Ectodermal cell (in vitro differentiated cells): Measurements from ENCODE around the gene KLF17. TPM values are rescaled to one million over a fixed set of nuclear protein-coding genes. Genes with fewer than 3 reads are reported as not detected.

Experiments used
- H3K27ac ChIP-seq: 2 replicates; pipeline ENCODE4 v1.7.0; 2013; ENCODE audit warnings: mild to moderate bottlenecking, low read depth, low read length; ENCODE audit not compliant: insufficient read depth, poor library complexity, severe bottlenecking
- H3K27me3 ChIP-seq: 2 replicates; pipeline ENCODE4 v1.7.0; 2013; ENCODE audit warnings: mild to moderate bottlenecking, low read length; ENCODE audit not compliant: insufficient read depth, control insufficient read depth, poor library complexity, severe bottlenecking
- H3K36me3 ChIP-seq: one replicate; pipeline ENCODE4 v1.7.0; 2013; ENCODE audit warnings: low read length; ENCODE audit not compliant: control insufficient read depth, insufficient read depth
- H3K4me1 ChIP-seq: one replicate; pipeline ENCODE4 v1.7.0; 2013; ENCODE audit warnings: low read length; ENCODE audit not compliant: control insufficient read depth, insufficient read depth
- H3K4me3 ChIP-seq: 2 replicates; pipeline ENCODE4 v1.7.0; 2013; ENCODE audit warnings: low read depth, low read length, control low read depth; ENCODE audit not compliant: insufficient read depth
- H3K9me3 ChIP-seq: 2 replicates; pipeline ENCODE4 v1.7.0; 2013; ENCODE audit warnings: mild to moderate bottlenecking, low read length, moderate library complexity; ENCODE audit not compliant: control insufficient read depth
- WGBS, 2 experiments: methylation state at CpG; one replicate each; pipeline ENCODE4 v1.1.7; 2013; ENCODE audit warnings: missing lambda C conversion rate in 2 of 2; 5-methylcytosine and 5-hydroxymethylcytosine counted together
- polyA plus RNA-seq, 4 experiments: library from polyadenylated mRNA; stranded (reverse); fragments of 50-300 nt; gene quantifications; one replicate each; pipeline ENCODE4 v1.2.3, GENCODE V29; 2013

The KLF17 gene
- not detected for polyA plus RNA-seq (2013, experiment 1 of 4)
- not detected for polyA plus RNA-seq (2013, experiment 2 of 4)
- not detected for polyA plus RNA-seq (2013, experiment 3 of 4)
- not detected for polyA plus RNA-seq (2013, experiment 4 of 4)

- H3K36me3 ChIP-seq, result no peaks in the 10 kb centered on the region
- H3K4me1 ChIP-seq, result no peaks in the 10 kb centered on the region
- 97% methylated on average over 25 of the region's 25 CpGs for WGBS, 2 experiments
Measured at GRCh38 chr1:44118682-44119081, at the start of gene KLF17. Gene KLF17, plus strand, starts transcription at chr1:44118821. Its CDS starts 87 bp downstream, at chr1:44118908.

DNA sequence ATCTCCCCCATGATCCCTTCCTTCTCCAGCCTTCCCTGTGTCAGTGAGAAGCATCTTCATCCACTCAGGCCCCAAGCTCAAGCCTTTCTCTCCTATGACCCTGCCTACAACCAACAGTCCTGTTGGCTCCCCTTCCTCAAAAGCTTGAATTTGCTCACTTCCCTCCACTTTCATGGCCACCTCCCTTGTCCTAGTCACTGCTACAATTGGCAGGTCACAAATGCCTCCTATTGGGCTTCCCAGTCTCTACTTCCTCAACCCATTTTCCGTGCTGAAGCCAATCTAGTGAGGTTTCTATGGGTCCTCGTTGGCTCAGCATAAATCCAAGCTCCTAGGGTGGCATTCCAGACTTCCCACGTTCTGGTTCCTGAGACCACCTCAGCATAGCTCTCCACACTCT is 47.2 kb upstream of the KLF17 start:
- no peaks in the 10 kb centered on the region for H3K9me3 ChIP-seq
- H3K27ac ChIP-seq, result no peak overlapping the region
- H3K36me3 ChIP-seq, result no peaks in the 10 kb centered on the region
- no peak overlapping the region for H3K4me3 ChIP-seq
- peaks cover 8% of the 10 kb centered on the region for H3K27me3 ChIP-seq
- WGBS, 2 experiments, result 67 to 73% methylated on average over 3 of the region's 3 CpGs
- H3K4me1 ChIP-seq, result peaks cover 4% of the 10 kb centered on the region

More at GRCh38 chr1:44118682-44119081, at the start of gene KLF17:
- no peak within 1 kb of the TSS for H3K4me3 ChIP-seq
- no peaks in the 10 kb centered on the region for H3K27me3 ChIP-seq
- H3K27ac ChIP-seq, result no peak within 1 kb of the TSS
- no peaks in the 10 kb centered on the region for H3K9me3 ChIP-seq

- peaks cover 8% of the 10 kb centered on the region for H3K27me3 ChIP-seq
- no peak overlapping the region for H3K4me3 ChIP-seq
- H3K36me3 ChIP-seq, result no peaks in the 10 kb centered on the region
- peaks cover 4% of the 10 kb centered on the region for H3K4me1 ChIP-seq
- no peaks in the 10 kb centered on the region for H3K9me3 ChIP-seq
- H3K27ac ChIP-seq, result no peak overlapping the region
Measured at GRCh38 chr1:44072204-44072603, 46.4 kb upstream of the KLF17 start.

- 94 to 96% methylated on average over 2 of the region's 2 CpGs for WGBS, 2 experiments
- Histone ChIP-seq H3K4me3 (no peak overlapping the region), H3K9me3 (no peaks in the 10 kb centered on the region), H3K27me3 (peaks cover 8% of the 10 kb centered on the region), H3K4me1 (peaks cover 4% of the 10 kb centered on the region), H3K36me3 (no peaks in the 10 kb centered on the region), H3K27ac (no peak overlapping the region)
Measured at GRCh38 chr1:44072821-44073220, 45.8 kb upstream of the KLF17 start.

DNA sequence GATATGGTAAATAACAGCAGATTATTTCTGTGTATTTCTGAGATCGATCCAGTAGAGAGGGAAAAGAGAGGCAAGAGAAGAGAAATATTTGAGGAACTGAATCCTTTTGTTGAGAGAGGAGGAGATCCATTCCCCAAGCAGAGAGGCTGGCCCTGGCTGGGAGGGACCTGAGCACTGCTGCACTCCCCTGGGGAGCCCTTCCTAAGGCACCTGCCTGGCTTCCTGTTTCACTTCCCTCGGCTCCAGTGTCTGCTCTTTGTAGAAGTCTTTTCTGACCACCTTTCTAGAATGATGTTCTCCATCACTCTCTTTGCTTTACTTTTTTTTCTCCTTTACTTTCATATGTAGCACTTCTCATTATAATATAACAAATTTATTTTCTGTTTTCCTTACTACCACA is 45.1 kb upstream of the KLF17 start:
- Histone ChIP-seq H3K36me3 (no peaks in the 10 kb centered on the region), H3K4me1 (peaks cover 4% of the 10 kb centered on the region), H3K27ac (no peak overlapping the region), H3K9me3 (no peaks in the 10 kb centered on the region), H3K4me3 (no peak overlapping the region), H3K27me3 (peaks cover 8% of the 10 kb centered on the region)
- WGBS, 2 experiments, result 76 to 83% methylated on average over 2 of the region's 2 CpGs

GRCh38 chr1:44074415-44074814 is 44.2 kb upstream of the KLF17 start:
- peaks cover 4% of the 10 kb centered on the region for H3K4me1 ChIP-seq
- H3K27me3 ChIP-seq, result peaks cover 8% of the 10 kb centered on the region
- no peaks in the 10 kb centered on the region for H3K36me3 ChIP-seq
- H3K27ac ChIP-seq, result no peak overlapping the region
- H3K9me3 ChIP-seq, result no peaks in the 10 kb centered on the region
- 90 to 100% methylated on average over 3 of the region's 3 CpGs for WGBS, 2 experiments
- no peak overlapping the region for H3K4me3 ChIP-seq

GRCh38 chr1:44076066-44076465 is 42.6 kb upstream of the KLF17 start:
- Histone ChIP-seq H3K9me3 (no peaks in the 10 kb centered on the region), H3K36me3 (no peaks in the 10 kb centered on the region), H3K27me3 (peaks cover 8% of the 10 kb centered on the region), H3K27ac (no peak overlapping the region), H3K4me3 (no peak overlapping the region), H3K4me1 (peaks cover 4% of the 10 kb centered on the region)
- 42 to 73% methylated on average over 1 of the region's 1 CpG for WGBS, 2 experiments

GRCh38 chr1:44077421-44077820 is 41.2 kb upstream of the KLF17 start:
- Histone ChIP-seq H3K27ac (no peak overlapping the region), H3K36me3 (no peaks in the 10 kb centered on the region), H3K4me3 (no peak overlapping the region), H3K9me3 (no peaks in the 10 kb centered on the region), H3K27me3 (peaks cover 8% of the 10 kb centered on the region), H3K4me1 (peaks cover 4% of the 10 kb centered on the region)
- 94% methylated on average over 4 to 5 of the region's 5 CpGs for WGBS, 2 experiments

GRCh38 chr1:44078104-44078503 is 40.5 kb upstream of the KLF17 start:
- Histone ChIP-seq H3K9me3 (no peaks in the 10 kb centered on the region), H3K4me3 (no peak overlapping the region), H3K4me1 (peaks cover 4% of the 10 kb centered on the region), H3K27ac (no peak overlapping the region), H3K27me3 (peaks cover 8% of the 10 kb centered on the region), H3K36me3 (no peaks in the 10 kb centered on the region)
- WGBS, 2 experiments, result 81 to 82% methylated on average over 2 of the region's 2 CpGs

DNA sequence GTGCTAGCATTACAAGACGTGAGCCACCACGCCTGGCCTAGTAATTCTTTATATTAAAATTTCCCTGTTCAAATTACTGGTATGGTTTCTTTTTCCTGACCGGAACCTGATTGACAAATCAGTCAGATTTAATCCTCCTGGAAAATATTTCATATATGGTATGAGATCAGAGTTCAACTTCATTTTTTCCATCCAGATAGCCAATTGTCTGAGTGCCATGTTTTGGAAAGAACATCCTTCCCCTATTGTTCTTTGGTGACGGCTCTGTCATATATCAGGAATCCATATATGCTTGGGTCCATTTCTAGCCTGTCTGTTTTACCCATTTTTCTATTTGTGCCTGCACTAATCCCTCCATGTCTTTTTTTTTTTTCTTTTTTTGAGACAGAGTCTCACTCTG is 39.1 kb upstream of the KLF17 start:
- H3K9me3 ChIP-seq, result no peaks in the 10 kb centered on the region
- 93 to 96% methylated on average over 3 to 4 of the region's 4 CpGs for WGBS, 2 experiments
- no peaks in the 10 kb centered on the region for H3K36me3 ChIP-seq
- no peak overlapping the region for H3K4me3 ChIP-seq
- peaks cover 4% of the 10 kb centered on the region for H3K4me1 ChIP-seq
- H3K27ac ChIP-seq, result no peak overlapping the region
- H3K27me3 ChIP-seq, result peaks cover under 1% of the 10 kb centered on the region
